G401.6 (cell line): ENCODE results near the gene HAUS8.

Experiments used
- FAIRE-seq: peaks from 2 replicates; lab custom pipeline; 2012; peaks lifted over from hg19 to GRCh38; lab: Jason Lieb, UNC

HAUS8 gene

DNA sequence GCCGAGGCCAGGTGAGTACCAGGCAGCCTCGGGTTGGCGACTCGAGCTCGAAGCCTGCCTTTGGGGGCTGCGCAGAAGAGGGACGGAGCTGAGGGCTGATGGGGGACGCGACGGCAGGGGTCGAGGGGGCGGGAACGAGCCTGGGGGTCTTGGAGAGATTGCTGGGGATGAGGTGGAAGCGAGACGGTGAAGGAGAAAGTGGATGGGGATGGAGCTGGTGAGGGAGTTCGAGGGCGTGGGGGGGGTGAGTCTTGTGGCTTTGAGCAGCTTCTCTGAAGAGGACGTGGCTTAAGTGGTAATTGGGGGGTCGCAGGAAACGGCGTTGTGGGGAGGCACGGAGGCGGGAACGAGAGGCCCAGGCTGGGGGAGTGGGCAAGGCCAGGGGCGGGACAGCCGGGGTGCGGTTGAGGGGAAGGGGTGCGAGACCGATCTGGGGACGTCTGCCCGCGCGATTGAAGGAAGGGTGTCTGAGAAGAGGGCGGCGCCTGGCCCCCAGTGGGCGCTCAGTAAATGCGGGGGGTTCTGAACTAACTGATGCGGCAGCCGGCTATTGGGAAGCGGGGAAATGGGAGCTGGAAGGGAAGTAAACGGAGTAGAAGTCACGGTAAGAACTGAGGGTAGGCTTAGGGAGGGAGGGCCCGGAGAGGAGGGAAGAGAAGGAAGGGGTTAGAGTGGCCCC is 751 bp upstream of the HAUS8 start:
- no peak for FAIRE-seq

GRCh38 chr19:17074634-17075034 is 618 bp downstream of the HAUS8 start:
- no peak for FAIRE-seq

GRCh38 chr19:17073869-17074633 is 1.2 kb downstream of the HAUS8 start:
- no peak for FAIRE-seq

GRCh38 chr19:17070912-17071311 is 4.3 kb downstream of the HAUS8 start:
- no peak for FAIRE-seq

- FAIRE-seq = no peak
Observed at GRCh38 chr19:17070421-17070820, 4.8 kb downstream of the HAUS8 start.

DNA sequence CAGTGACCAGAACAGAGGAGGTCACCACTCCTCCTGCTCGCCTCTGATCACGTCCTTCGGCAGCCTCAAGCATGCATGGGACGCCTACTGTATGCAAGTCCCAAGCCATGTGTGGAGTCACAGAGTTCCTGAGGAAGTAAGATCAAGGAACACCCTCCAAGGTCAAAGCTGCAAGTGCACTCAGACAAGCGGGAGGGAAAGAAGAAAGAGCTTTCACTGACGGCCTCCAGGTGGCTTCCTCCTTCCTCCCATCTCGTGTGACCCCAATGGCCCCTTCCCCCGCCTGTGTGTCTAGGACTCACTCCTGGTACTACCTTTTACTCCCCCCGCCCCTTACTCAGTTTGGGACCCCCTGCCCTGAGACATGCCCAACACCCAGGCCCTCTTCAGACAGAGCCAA is 6.1 kb downstream of the HAUS8 start:
- no peak for FAIRE-seq

DNA sequence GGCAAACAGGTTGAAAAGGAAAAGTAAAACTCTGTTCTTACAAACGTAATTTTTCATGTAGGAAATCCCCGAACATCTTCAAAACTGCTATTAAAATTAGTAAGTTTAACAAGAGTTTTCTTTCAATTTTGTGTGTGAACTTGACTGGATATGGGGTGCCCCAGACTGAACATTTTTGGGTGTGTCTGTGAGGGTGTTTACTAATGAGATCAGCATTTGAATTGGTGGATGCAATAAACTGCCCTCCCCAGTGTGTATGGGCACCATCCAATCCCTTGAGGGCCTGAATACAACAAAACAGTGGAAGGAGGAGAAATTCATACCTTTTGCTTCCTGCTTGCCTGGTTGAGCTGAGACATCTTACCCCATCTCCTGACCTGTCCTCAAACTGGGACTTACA is 11.8 kb downstream of the HAUS8 start:
- no peak for FAIRE-seq

DNA sequence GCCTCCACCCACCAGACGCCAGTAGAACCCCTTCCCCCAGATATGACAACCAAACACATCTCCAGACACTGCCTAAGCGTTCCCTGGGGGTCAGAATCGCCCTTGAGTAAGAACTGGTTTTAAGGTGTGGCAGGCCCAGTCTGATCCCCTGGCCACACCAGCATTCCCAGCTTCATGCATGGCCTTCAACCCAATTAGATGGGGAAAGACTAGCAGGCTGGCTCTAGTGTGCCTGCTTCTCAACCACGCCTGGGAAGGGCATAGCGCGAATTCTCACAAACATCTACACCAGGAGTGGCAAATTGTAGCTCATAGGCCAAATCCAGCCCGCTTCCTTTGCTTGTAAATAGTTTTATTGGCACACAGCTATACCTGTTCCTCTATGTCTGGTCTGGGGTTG is 13.6 kb downstream of the HAUS8 start:
- FAIRE-seq = no peak

DNA sequence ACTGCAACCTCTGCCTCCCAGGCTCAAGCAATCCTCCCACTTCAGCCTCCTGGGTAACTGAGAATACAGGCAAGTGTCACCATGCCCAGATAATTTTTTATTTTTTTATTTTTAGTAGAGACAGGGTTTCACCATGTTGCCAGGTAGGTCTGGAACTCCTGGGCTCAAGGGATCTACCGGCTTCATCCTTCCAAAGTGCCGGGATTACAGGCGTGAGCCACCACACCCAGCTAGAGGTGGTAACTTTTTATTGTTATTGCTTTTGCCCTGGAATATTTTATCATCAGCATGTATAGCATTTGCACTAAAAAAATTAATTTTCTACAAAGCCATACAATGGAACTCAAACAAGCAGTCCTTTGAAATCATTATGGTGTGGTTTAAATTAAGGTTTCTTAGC is 14.0 kb downstream of the HAUS8 start:
- FAIRE-seq = no peak

- FAIRE-seq = no peak
Observed at GRCh38 chr19:17060802-17061201, 14.4 kb downstream of the HAUS8 start.

DNA sequence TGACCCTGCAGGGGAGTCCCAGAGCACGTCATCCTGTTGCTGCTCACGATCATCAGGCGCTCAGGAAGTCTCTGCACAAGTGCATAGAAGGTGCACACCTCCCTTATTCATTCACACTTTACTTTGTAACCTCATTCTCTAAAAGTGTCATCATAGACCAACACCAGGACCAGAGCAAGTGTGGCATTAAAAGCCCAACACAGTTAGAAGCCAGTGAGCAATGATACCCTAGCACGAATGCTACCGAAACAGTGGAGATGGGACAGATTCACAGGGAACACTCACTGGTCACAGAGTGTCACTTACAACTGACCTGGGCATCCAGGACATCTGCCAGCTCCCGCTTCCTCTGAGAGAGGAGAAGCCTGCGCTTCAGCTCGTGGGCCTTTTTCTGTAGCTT is 17.0 kb downstream of the HAUS8 start:
- FAIRE-seq = no peak

DNA sequence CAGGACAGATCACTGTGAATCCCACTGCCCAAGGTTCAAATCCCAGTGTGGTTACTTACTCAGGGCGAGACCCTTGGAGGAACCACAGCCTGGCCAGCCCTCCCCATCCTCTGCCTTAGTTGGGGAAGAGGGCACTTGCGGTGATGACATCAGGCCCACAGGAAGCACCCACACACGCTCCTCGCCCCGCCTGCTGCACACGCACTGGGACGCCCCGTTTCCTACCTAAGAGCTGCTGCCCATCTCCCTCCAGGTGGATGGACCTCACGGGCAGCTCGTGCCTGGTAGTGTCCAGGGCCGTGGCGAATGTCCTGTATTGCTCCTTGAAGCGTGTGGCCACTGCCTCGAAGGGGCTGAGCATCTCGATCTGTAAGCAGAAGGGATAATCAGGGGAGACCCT is 19.6 kb downstream of the HAUS8 start:
- FAIRE-seq = no peak

- no peak for FAIRE-seq
Observed at GRCh38 chr19:17054746-17055145, 20.5 kb downstream of the HAUS8 start.

GRCh38 chr19:17052439-17052838 is 22.8 kb downstream of the HAUS8 start:
- FAIRE-seq = no peak

GRCh38 chr19:17049711-17050280 is 25.5 kb downstream of the HAUS8 start:
- no peak for FAIRE-seq

GRCh38 chr19:17048885-17049453 is 26.3 kb downstream of the HAUS8 start:
- FAIRE-seq = no peak

GRCh38 chr19:17045907-17046502 is 29.2 kb downstream of the HAUS8 start:
- no peak for FAIRE-seq

GRCh38 chr19:17043744-17044143 is 31.5 kb downstream of the HAUS8 start:
- no peak for FAIRE-seq

GRCh38 chr19:17041976-17042375 is 33.3 kb downstream of the HAUS8 start:
- no peak for FAIRE-seq

- FAIRE-seq = no peak
Observed at GRCh38 chr19:17037966-17038500, 37.2 kb downstream of the HAUS8 start.

- no peak for FAIRE-seq
Observed at GRCh38 chr19:17037184-17037583, 38.1 kb downstream of the HAUS8 start.

DNA sequence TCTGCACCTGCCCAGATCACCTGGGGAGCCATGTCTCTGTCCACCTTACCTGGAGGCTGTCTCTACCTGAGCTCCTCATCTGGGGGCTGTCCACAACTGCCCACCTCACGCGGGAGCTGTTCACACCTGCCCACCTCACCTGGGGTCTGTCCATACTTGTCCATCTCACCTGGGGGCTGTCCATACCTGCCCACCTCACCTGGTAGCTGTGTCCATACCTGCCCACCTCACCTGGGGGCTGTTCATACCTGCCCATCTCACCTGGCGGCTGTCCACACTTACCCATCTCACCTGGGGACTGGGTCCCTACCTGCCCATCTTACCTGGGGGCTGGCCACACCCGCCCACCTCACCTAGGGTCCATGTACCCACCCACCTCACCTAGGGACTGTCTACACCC is 38.6 kb downstream of the HAUS8 start:
- no peak for FAIRE-seq
